Nephron (organoid): ENCODE measurements around the gene MAGI3.
"Not testable (repeated sequence)": the region's sequence is repeated elsewhere in the genome, so short reads cannot be mapped to it uniquely, and the experiment has no call there.

Experiments
- H3K27ac Mint-ChIP-seq, 3 experiments: 2 replicates each; pipeline ENCODE4 v1.8.0; 2020; ENCODE audit warnings: mixed read lengths in 3 of 3, mild to moderate bottlenecking in 2 of 3, moderate library complexity in 1 of 3
- H3K27me3 Mint-ChIP-seq: 2 replicates; pipeline ENCODE4 v1.8.0; 2021; ENCODE audit warnings: low read depth, mild to moderate bottlenecking, moderate library complexity, mixed read lengths
- H3K36me3 Mint-ChIP-seq: 2 replicates; pipeline ENCODE4 v1.8.0; 2020; ENCODE audit warnings: low read depth, mixed read lengths
- H3K4me1 Mint-ChIP-seq: 2 replicates; pipeline ENCODE4 v1.8.0; 2020; ENCODE audit warnings: mixed read lengths
- H3K4me3 Mint-ChIP-seq, 3 experiments: 2 replicates each; pipeline ENCODE4 v1.8.0; 2020; ENCODE audit warnings: mild to moderate bottlenecking in 3 of 3, mixed read lengths in 3 of 3, moderate library complexity in 2 of 3
- H3K9me3 Mint-ChIP-seq: 2 replicates; pipeline ENCODE4 v1.8.0; 2020; ENCODE audit warnings: mixed read lengths
- TF ChIP-seq, protein P1 (sequence below), 3 experiments: fragments of 200-600 bp; sonication (generic); IDR thresholded peaks; one replicate each; pipeline ENCODE4 v1.5.0; 2021; ENCODE audit warnings: antibody characterized with exemption in 3 of 3; ENCODE audit not compliant: unreplicated experiment in 3 of 3

The MAGI3 gene

DNA sequence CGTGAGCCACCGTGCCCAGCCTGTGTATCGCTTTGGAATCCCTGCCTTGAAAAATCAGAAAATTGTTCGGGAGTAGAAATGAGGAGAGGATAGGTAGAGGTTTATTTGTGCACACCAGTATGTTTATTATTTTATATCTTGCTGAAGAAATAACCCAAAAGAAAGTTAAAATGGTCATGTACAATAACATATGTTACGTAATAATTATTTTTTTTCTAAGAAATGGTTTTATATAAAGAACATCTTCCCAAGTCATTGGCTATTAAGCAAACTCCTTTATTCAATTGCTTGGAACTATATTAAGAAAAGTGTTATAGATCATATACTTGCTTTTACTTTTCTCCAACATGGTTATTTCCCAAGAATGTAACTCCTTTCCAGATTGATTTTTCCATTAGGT, 197.2 kb downstream of the MAGI3 start:
- TF ChIP-seq, protein P1, sequence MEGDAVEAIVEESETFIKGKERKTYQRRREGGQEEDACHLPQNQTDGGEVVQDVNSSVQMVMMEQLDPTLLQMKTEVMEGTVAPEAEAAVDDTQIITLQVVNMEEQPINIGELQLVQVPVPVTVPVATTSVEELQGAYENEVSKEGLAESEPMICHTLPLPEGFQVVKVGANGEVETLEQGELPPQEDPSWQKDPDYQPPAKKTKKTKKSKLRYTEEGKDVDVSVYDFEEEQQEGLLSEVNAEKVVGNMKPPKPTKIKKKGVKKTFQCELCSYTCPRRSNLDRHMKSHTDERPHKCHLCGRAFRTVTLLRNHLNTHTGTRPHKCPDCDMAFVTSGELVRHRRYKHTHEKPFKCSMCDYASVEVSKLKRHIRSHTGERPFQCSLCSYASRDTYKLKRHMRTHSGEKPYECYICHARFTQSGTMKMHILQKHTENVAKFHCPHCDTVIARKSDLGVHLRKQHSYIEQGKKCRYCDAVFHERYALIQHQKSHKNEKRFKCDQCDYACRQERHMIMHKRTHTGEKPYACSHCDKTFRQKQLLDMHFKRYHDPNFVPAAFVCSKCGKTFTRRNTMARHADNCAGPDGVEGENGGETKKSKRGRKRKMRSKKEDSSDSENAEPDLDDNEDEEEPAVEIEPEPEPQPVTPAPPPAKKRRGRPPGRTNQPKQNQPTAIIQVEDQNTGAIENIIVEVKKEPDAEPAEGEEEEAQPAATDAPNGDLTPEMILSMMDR (IDR thresholded peaks at IDR 0.05; ENCODE audit: unreplicated experiment in 3 of 3): no peak
- no peaks in the 10 kb centered on the region for H3K4me1 Mint-ChIP-seq
- H3K4me3 Mint-ChIP-seq: no peak overlapping the region
- H3K27ac Mint-ChIP-seq: no peak overlapping the region
- no peaks in the 10 kb centered on the region for H3K9me3 Mint-ChIP-seq
- no peaks in the 10 kb centered on the region for H3K27me3 Mint-ChIP-seq
- H3K36me3 Mint-ChIP-seq: peaks cover 7% of the 10 kb centered on the region

DNA sequence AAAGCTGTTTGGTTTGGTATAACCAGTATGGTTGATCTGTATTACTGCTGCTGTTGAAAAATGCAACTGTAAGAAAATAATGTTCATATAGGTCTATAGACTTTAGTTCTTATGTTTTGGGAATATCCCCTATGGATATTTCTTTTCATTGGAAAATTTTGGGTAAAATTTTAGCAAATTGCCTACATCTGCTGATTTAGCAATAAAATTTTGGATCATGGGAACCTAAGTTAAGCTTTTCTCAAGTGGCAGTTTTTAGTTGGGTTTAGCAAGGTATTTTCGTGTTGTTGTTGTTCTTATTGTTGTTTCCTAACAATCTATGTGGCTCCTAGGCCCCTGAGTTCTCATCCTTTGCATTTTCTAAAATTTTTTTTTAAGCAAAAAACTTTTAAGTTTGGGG, 201.9 kb downstream of the MAGI3 start:
- no peaks in the 10 kb centered on the region for H3K27me3 Mint-ChIP-seq
- no peak overlapping the region for H3K27ac Mint-ChIP-seq
- H3K4me1 Mint-ChIP-seq: no peaks in the 10 kb centered on the region
- H3K36me3 Mint-ChIP-seq: peaks cover 33% of the 10 kb centered on the region
- TF ChIP-seq, protein P1 (IDR thresholded peaks at IDR 0.05; ENCODE audit: unreplicated experiment in 3 of 3): no peak
- H3K9me3 Mint-ChIP-seq: peaks cover 15% of the 10 kb centered on the region
- H3K4me3 Mint-ChIP-seq: no peak overlapping the region

DNA sequence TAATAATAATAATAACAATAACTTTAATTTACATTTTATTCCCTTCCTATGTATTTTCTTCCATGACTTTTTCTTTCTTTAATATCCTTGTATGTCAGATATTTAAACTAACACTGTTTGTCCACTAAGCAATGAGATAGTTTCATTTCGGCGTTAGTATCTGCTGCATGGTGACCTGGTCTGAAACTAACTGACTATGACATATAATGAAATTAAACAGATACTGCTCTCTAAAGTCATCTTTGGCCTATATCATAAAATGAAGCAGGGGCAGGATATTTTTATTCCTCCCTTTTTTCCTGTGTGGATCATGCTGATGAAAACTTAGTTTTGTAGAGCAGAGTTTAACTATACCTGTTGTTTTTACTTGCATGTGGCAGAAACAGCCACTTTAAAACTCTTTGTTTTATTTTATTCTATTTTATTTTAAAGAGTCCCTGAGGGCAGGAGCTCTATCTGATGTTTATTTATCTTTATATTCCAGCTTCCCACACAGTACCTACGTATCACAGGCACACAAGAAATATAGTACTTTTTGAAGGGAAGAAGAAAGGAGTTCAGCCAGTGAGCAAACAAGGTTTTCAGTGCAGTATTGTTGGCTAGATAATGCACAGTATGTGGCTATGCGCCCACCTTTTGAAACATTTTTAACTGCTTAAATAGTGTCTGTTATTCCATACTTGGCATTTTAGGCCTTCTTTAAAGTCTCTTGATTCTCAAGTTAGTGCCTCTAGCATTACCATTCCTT, 203.4 kb downstream of the MAGI3 start:
- TF ChIP-seq, protein P1 (IDR thresholded peaks at IDR 0.05; ENCODE audit: unreplicated experiment in 3 of 3): no peak
- Mint-ChIP-seq H3K27me3 (no peaks in the 10 kb centered on the region), H3K36me3 (peaks cover 46% of the 10 kb centered on the region)

DNA sequence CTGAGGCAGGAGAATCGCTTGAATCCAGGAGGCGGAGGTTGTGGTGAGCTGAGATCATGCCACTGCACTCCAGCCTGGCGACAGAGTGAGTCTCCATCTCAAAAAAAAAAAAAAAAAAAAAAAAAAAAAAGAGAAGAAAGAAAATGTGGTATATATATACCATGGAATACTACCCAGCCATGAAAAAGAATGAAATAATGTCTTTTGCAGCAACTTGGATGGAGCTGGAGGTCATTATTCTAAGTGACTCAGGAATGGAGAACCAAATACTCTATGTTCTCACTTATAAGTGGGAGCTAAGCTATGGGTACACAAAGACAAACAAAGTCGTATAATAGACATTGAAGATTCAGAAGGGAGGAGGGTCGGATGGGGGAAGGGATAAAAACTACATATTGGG, 214.2 kb downstream of the MAGI3 start:
- H3K27ac Mint-ChIP-seq, H3K27me3 Mint-ChIP-seq, H3K4me1 Mint-ChIP-seq, H3K4me3 Mint-ChIP-seq: not testable (repeated sequence)
- Mint-ChIP-seq H3K36me3 (peaks cover 30% of the 10 kb centered on the region), H3K9me3 (peaks cover 21% of the 10 kb centered on the region)

More for the DNA sequence above, 203.4 kb downstream of the MAGI3 start:
- Mint-ChIP-seq H3K4me3 (no peak overlapping the region), H3K9me3 (peaks cover 27% of the 10 kb centered on the region), H3K27ac (no peak overlapping the region), H3K4me1 (no peaks in the 10 kb centered on the region)

DNA sequence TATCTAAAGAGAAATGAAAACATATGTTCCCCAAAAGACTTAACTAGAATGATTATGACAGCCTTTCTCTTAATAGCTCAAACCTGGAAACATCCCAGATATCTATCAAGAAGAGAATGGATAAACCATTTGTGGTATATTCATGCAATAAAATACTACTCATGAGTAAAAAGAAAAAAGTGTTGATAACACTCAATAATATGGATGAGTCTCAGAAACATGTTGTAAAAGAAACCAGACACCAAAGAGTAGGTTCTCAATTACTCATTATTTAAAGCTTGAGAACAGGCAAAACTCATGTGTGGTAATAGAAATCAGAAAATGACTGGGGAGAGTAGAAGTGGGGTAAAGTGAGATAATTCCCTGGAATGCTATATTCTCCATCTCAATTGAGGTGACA, 214.8 kb downstream of the MAGI3 start:
- TF ChIP-seq, protein P1 (IDR thresholded peaks at IDR 0.05; ENCODE audit: unreplicated experiment in 3 of 3): no peak
- Mint-ChIP-seq H3K4me3 (no peak overlapping the region), H3K9me3 (peaks cover 21% of the 10 kb centered on the region), H3K27me3 (no peaks in the 10 kb centered on the region), H3K36me3 (peaks cover 32% of the 10 kb centered on the region), H3K4me1 (peaks cover 5% of the 10 kb centered on the region), H3K27ac (no peak overlapping the region)

DNA sequence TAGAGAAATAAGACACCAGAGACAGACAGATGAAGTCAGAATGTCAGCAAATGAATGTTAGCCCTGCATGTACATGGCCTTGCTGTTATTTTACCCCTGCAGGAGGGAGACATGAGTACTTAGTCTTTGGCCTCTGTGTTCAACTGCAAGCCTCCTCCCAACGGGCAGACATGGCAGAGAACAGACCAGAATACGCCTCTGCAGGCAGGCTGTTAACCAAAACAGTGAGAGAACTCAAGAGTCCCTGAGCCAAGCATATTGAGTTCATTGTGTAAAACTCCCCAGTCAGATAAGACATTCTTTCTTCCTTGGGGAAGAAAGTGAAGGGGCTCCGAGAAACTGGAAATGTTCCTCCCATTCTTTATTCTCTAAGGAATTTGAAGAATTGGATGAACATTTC, 218.1 kb downstream of the MAGI3 start:
- no peak overlapping the region for H3K4me3 Mint-ChIP-seq
- TF ChIP-seq, protein P1 (IDR thresholded peaks at IDR 0.05; ENCODE audit: unreplicated experiment in 3 of 3): no peak
- H3K36me3 Mint-ChIP-seq: peaks cover 33% of the 10 kb centered on the region
- H3K27ac Mint-ChIP-seq: no peak overlapping the region
- peaks cover 5% of the 10 kb centered on the region for H3K4me1 Mint-ChIP-seq
- H3K9me3 Mint-ChIP-seq: peaks cover 10% of the 10 kb centered on the region
- no peaks in the 10 kb centered on the region for H3K27me3 Mint-ChIP-seq
